ENCODE measurements around the gene MRPL33.

Gene MRPL33

GRCh38 chr2:27773959-27774358 lies 2.4 kb downstream of the MRPL33 start:
- in situ Hi-C loops (cut with MboI; ENCODE audit: low sequenced_read_pairs): no loop called here

GRCh38 chr2:27776097-27776496 lies 4.6 kb downstream of the MRPL33 start:
- in situ Hi-C loops (cut with MboI; ENCODE audit: low sequenced_read_pairs): no loop called here

DNA sequence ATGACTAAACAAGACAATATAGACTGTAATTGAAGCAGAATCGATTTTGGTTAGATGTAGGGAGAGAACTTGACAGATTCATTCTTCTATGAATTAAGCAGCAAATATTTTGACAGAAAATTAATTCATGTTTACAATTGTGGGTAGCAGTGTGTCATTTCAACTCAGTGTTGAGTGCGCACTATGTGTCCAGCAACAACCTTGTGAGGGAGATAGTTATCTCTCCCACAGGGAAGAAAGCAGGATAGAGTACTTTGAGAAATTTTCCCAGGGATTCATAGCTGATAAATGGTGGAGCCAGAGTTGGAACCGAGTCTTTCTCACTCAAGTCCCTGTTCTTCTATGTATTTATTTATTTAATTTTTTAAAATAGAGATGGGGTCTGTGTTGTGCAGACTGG lies 5.2 kb downstream of the MRPL33 start:
- in situ Hi-C loops (cut with MboI; ENCODE audit: low sequenced_read_pairs): no loop called here

DNA sequence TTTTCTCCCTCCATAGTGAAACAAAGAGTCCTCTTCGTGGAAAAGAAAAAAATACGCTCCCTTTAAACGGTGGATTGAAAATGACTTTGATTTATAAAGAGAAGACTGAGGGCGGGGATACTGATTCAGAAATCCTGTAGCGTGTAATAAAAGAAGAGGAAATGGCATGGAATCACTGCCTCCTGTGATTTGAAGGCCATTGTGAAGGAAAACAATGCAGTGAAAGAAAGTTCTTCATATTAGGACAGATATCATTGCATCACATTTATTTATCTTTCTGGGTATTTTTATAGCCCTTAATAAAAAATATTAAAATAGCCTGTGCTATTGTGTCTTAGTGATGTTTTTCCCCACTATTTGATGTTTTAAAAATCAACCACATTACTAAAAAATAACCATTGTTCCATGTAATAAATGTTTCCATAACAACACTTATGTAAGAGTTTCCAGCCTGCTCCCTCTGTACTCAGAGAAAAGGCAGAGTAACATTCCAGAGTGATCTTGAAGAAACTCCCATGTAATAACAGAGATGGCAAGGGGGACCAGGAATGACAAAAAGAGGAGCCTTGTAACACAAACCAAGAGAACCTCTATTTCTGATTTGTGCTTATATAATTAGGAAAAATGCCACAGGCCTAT lies 8.0 kb downstream of the MRPL33 start:
- in situ Hi-C loops (cut with MboI; ENCODE audit: low sequenced_read_pairs): no loop called here

GRCh38 chr2:27781496-27781895 lies 10.0 kb downstream of the MRPL33 start:
- in situ Hi-C loops (cut with MboI; ENCODE audit: low sequenced_read_pairs): no loop called here

- in situ Hi-C loops (cut with MboI; ENCODE audit: low sequenced_read_pairs): no loop called here
These were observed 11.2 kb downstream of the MRPL33 start for GRCh38 chr2:27782701-27783100.

DNA sequence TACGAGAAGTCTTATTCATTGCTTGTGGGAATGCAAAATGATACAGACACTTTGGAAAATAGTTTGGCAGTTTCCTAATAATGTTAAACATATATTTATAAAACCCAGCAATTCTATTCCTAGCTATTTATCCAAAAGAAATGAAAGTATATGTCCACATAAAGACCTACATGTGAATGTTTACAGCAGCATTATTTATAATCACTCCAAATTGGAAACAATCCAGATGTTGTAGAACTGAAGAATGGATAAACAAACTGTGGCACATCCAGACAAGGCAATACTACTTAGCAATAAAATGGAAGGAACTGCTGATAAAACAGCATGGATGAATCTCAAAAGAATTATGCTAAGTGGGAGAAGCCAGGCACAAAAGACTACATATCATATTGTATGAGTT lies 19.3 kb downstream of the MRPL33 start:
- in situ Hi-C loops (cut with MboI; ENCODE audit: low sequenced_read_pairs): no loop called here

- in situ Hi-C loops (cut with MboI; ENCODE audit: low sequenced_read_pairs): no loop called here
These were observed 21.2 kb downstream of the MRPL33 start for GRCh38 chr2:27792759-27793158.

GRCh38 chr2:27795093-27795834 lies 23.7 kb downstream of the MRPL33 start:
- in situ Hi-C loops (cut with MboI; ENCODE audit: low sequenced_read_pairs): no loop called here

DNA sequence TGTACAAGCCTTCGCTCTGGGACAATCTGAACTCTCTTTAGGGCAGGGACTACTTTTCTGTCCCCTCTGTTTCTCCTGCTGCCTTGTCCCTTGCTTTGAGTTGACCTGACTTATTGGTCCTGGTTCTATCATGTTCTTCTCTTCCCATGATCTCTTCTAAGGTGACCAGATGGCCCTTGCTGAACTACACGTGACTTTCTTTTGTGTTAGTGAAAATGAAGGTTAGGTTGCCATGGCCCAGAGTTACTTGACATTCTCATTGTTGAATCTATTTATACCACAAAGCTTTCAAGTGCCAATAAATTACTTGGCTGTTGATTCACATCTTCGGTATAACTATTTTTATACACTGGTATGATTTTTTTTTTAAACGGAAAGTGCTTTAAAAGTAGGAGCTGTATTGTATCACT lies 24.4 kb downstream of the MRPL33 start:
- in situ Hi-C loops (cut with MboI; ENCODE audit: low sequenced_read_pairs): no loop called here

DNA sequence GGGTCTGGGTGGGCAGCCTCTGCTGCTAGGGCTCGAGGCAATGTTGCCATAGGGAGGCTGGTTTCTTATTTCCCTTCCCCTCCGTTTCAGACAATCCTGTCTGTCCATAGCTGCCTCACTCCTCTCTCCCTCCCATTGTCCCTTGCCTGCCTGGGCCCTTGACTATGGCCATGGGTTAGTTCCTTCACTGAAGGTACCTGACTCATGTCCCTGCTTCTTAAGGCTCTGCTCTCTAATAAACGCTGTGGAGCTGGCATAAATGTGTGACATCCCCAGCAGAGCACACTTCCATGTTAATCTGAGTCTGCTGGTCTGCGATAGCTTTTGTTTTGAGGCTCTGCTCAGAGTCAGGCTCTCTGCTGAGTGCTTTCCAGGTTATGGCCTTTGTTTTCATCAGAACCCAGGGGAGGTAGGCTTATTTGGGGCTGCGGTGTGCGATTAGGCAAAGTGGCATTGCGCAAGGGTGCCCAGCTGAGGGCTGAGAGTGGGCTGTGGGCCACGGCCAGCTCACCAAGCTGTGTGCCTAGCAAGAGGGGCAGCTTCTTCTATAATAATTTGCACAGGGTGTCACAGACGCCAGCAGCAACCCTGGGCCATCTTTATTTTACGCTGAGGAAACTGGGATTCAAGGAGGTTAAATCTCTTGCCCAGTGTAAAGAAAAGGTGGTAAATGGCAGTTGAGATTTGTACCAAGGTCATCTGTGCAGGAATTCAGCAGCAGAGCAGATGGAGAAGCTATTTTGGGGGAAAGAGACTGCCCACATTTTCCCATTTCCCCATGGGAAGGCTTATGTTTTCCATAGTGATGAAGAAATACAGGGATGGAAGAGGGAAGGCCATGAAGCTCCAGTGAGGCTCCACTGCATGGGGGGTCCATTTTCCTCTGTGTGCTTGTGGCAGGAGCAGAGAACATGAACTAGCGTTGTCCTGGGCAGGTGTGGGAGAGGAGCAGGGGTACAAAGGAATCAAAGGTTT lies 25.6 kb downstream of the MRPL33 start:
- in situ Hi-C loops (cut with MboI; ENCODE audit: low sequenced_read_pairs): no loop called here

- in situ Hi-C loops (cut with MboI; ENCODE audit: low sequenced_read_pairs): no loop called here
These were observed 26.3 kb downstream of the MRPL33 start for GRCh38 chr2:27797841-27798240.

GRCh38 chr2:27798486-27798885 lies 27.0 kb downstream of the MRPL33 start:
- in situ Hi-C loops (cut with MboI; ENCODE audit: low sequenced_read_pairs): no loop called here

- in situ Hi-C loops (cut with MboI; ENCODE audit: low sequenced_read_pairs): no loop called here
These were observed 27.6 kb downstream of the MRPL33 start for GRCh38 chr2:27798948-27799645.

- in situ Hi-C loops (cut with MboI; ENCODE audit: low sequenced_read_pairs): no loop called here
These were observed 28.1 kb downstream of the MRPL33 start for GRCh38 chr2:27799646-27800010.

GRCh38 chr2:27800856-27801255 lies 29.3 kb downstream of the MRPL33 start:
- in situ Hi-C loops (cut with MboI; ENCODE audit: low sequenced_read_pairs): no loop called here

- in situ Hi-C loops (cut with MboI; ENCODE audit: low sequenced_read_pairs): no loop called here
These were observed 31.0 kb downstream of the MRPL33 start for GRCh38 chr2:27802547-27802946.

DNA sequence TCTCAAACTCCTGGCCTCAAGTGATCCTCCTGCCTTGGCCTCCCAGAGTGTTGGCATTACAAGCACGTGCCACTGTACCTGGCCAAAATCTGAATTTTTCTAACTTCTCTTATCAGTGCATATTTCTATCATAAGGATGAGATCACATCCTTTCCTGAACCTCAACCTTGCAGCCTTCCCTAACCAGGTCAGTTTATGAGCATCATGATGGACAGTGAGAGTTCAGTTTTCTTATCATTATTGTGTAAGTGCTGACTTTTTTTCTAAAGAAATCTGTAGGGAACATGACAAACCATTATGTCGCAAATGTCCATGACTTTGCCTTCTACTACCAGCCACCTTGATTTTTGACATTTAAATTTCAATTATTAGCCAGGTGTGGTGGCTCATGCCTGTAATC lies 31.5 kb downstream of the MRPL33 start:
- in situ Hi-C loops (cut with MboI; ENCODE audit: low sequenced_read_pairs): no loop called here

- in situ Hi-C loops (cut with MboI; ENCODE audit: low sequenced_read_pairs): no loop called here
These were observed 32.6 kb downstream of the MRPL33 start for GRCh38 chr2:27804146-27804545.

DNA sequence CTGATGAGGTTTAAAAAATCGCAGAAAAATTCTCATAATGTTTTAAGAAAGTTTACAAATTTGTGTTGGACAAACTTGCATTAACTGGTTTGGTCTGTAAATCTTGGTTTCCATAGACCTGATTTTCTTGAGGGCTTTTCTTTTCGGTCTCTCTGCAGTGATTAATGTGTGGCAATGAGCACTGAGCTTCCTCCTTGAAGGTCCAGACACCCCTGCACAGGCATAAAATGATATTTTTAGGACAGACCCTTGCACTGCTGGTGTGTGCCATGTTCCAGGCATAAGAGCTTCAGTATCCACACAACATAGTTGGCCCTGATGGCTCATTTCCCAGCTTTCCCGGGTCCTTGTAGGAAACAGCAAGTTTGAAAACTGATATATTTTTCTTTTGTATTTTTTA lies 33.7 kb downstream of the MRPL33 start:
- in situ Hi-C loops (cut with MboI; ENCODE audit: low sequenced_read_pairs): no loop called here
